SU-DHL-6 (cell line): ENCODE measurements around the gene DNAJC18.
"Not testable (repeated sequence)": the region's sequence is repeated elsewhere in the genome, so short reads cannot be mapped to it uniquely, and the experiment has no call there.

ENCODE experiments used
- H2AFZ ChIP-seq: fragments of 200-600 bp; sonication (generic); 2 replicates; pipeline ENCODE4 v1.6.1; 2014; ENCODE audit warnings: low read depth, mild to moderate bottlenecking, moderate library complexity, mixed read lengths, antibody characterized with exemption, low read length; ENCODE audit not compliant: severe bottlenecking
- H3F3A ChIP-seq: fragments of 200-600 bp; shearing (Covaris generic); 2 replicates; pipeline ENCODE4 v1.6.0; 2016; ENCODE audit warnings: antibody characterized with exemption, mild to moderate bottlenecking; ENCODE audit not compliant: insufficient read depth
- H3K27ac ChIP-seq: fragments of 200-600 bp; sonication (generic); 2 replicates; pipeline ENCODE4 v1.5.1; 2016; ENCODE audit warnings: low read depth, mild to moderate bottlenecking, low read length, moderate library complexity, mixed read lengths
- H3K27me3 ChIP-seq: fragments of 200-600 bp; sonication (generic), shearing (Covaris generic); 2 replicates; pipeline ENCODE4 v1.6.0; 2014; ENCODE audit warnings: mild to moderate bottlenecking, low read length
- H3K36me3 ChIP-seq: fragments of 200-600 bp; sonication (generic); 2 replicates; pipeline ENCODE4 v1.6.1; 2014; ENCODE audit warnings: mild to moderate bottlenecking, low read length, mixed read lengths
- H3K4me2 ChIP-seq: fragments of 300-600, 200-600 bp; shearing (Covaris generic), sonication (generic); 2 replicates; pipeline ENCODE4 v1.6.0; 2014; ENCODE audit warnings: low read length, low read depth, mild to moderate bottlenecking; ENCODE audit not compliant: poor library complexity, severe bottlenecking
- H3K4me3 ChIP-seq: fragments of 200-600 bp; sonication (generic); 2 replicates; pipeline ENCODE4 v1.5.1; 2014; ENCODE audit warnings: antibody characterized with exemption, low read length, mild to moderate bottlenecking, mixed read lengths; ENCODE audit not compliant: insufficient read depth, poor library complexity, severe bottlenecking
- H3K79me2 ChIP-seq: fragments of 200-600 bp; sonication (generic); 2 replicates; pipeline ENCODE4 v1.6.1; 2014; ENCODE audit warnings: mild to moderate bottlenecking, low read length, moderate library complexity; ENCODE audit not compliant: insufficient read depth
- H3K9ac ChIP-seq: fragments of 200-600 bp; sonication (generic); 2 replicates; pipeline ENCODE4 v1.7.0; 2014; ENCODE audit warnings: mild to moderate bottlenecking, low read length
- H3K9me2 ChIP-seq: fragments of 200-600 bp; sonication (generic); replicated peaks from 2 replicates; pipeline ENCODE4 v1.6.1; 2014; ENCODE audit warnings: low read length; ENCODE audit not compliant: insufficient read depth
- H3K9me3 ChIP-seq: fragments of 200-600 bp; sonication (generic); 2 replicates; pipeline ENCODE4 v1.6.1; 2014; ENCODE audit warnings: low read length, mixed read lengths; ENCODE audit not compliant: insufficient read depth
- H4K20me1 ChIP-seq: fragments of 200-600 bp; sonication (generic); 2 replicates; pipeline ENCODE4 v1.6.1; 2014; ENCODE audit warnings: low read depth, mild to moderate bottlenecking, antibody characterized with exemption, low read length, moderate library complexity, mixed read lengths
- CTCF ChIP-seq: fragments of 200-600 bp; sonication (generic); IDR thresholded peaks from one replicate; pipeline ENCODE4 v1.5.1; 2017; ENCODE audit warnings: antibody characterized with exemption, mild to moderate bottlenecking, low read length, moderate library complexity; ENCODE audit not compliant: insufficient read depth, poor library complexity, severe bottlenecking
- EZH2phosphoT487 ChIP-seq: fragments of 200-600 bp; sonication (generic), shearing (Covaris generic); conservative IDR thresholded peaks from 2 replicates; pipeline ENCODE4 v1.6.1; 2018; ENCODE audit warnings: mild to moderate bottlenecking, antibody characterized with exemption, low read length, moderate library complexity, mixed read lengths

DNAJC18 gene

GRCh38 chr5:139445325-139446170 lies 6.2 kb upstream of the DNAJC18 start:
- Histone ChIP-seq H3K36me3 (no peaks in the 10 kb centered on the region), H3K9ac (no peak overlapping the region), H3K79me2 (no peaks in the 10 kb centered on the region), H3K4me2 (no peak overlapping the region), H3K9me2 (no peaks in the 10 kb centered on the region), H2AFZ (no peak overlapping the region), H3F3A (no peaks in the 10 kb centered on the region), H4K20me1 (no peaks in the 10 kb centered on the region), H3K27ac (no peak overlapping the region), H3K4me3 (no peak overlapping the region), H3K27me3 (no peaks in the 10 kb centered on the region), H3K9me3 (no peaks in the 10 kb centered on the region)
- TF ChIP-seq CTCF = no peak

GRCh38 chr5:139443831-139444453 lies 4.6 kb upstream of the DNAJC18 start:
- no peaks in the 10 kb centered on the region for H3K79me2 ChIP-seq
- no peak overlapping the region for H2AFZ ChIP-seq
- H3K4me2 ChIP-seq = no peak overlapping the region
- no peaks in the 10 kb centered on the region for H3K9me2 ChIP-seq
- H3K27ac ChIP-seq = no peak overlapping the region
- H3K36me3 ChIP-seq = no peaks in the 10 kb centered on the region
- H3K9ac ChIP-seq = no peak overlapping the region
- no peak overlapping the region for H3K4me3 ChIP-seq
- no peak for TF ChIP-seq EZH2phosphoT487
- TF ChIP-seq CTCF = no peak
- no peaks in the 10 kb centered on the region for H4K20me1 ChIP-seq
- H3K9me3 ChIP-seq = no peaks in the 10 kb centered on the region
- H3K27me3 ChIP-seq = no peaks in the 10 kb centered on the region
- no peaks in the 10 kb centered on the region for H3F3A ChIP-seq

- not testable (repeated sequence) for H3K9me3 ChIP-seq, H3K27me3 ChIP-seq, H3K79me2 ChIP-seq, H4K20me1 ChIP-seq, H3K4me3 ChIP-seq, H3F3A ChIP-seq, H3K36me3 ChIP-seq, H3K4me2 ChIP-seq, H3K9ac ChIP-seq, H2AFZ ChIP-seq, H3K27ac ChIP-seq, H3K9me2 ChIP-seq
Measured at GRCh38 chr5:139440416-139440815, 1.1 kb upstream of the DNAJC18 start.

GRCh38 chr5:139438707-139439012 lies 665 bp downstream of the DNAJC18 start:
- TF ChIP-seq EZH2phosphoT487 (no peak), CTCF (no peak)
- Histone ChIP-seq H3K9me3 (no peaks in the 10 kb centered on the region), H3K4me2 (peak overlapping the region; percentile 74), H3K9ac (peak overlapping the region; percentile 65; the same call in 1 of the 2 replicates), H2AFZ (peak overlapping the region; percentile 40), H3K27ac (no peak overlapping the region), H3F3A (no peaks in the 10 kb centered on the region), H3K9me2 (no peaks in the 10 kb centered on the region), H3K27me3 (no peaks in the 10 kb centered on the region), H4K20me1 (no peaks in the 10 kb centered on the region), H3K36me3 (no peaks in the 10 kb centered on the region), H3K79me2 (no peaks in the 10 kb centered on the region), H3K4me3 (peak overlapping the region; percentile 21)
